Activated CD4-positive, CD25-positive, alpha-beta regulatory T cell treated with anti-CD3 and anti-CD28 coated beads, Interleukin-2, amount 50 U/mL, for 72 hours (primary cell): ENCODE measurements around the gene FBXL15.

ENCODE experiments used
- DNase-seq: peaks from one replicate; pipeline ENCODE4 v3.0.0; 2021

The FBXL15 gene

GRCh38 chr10:102398172-102399020, 22.2 kb upstream of the FBXL15 start:
- no peak for DNase-seq

GRCh38 chr10:102399217-102400021, 21.2 kb upstream of the FBXL15 start:
- DNase-seq = peak; percentile 90

GRCh38 chr10:102400076-102400475, 20.6 kb upstream of the FBXL15 start:
- DNase-seq = no peak

GRCh38 chr10:102400598-102401341, 19.9 kb upstream of the FBXL15 start:
- DNase-seq = no peak

- DNase-seq = no peak
Observed at GRCh38 chr10:102401342-102401654, 19.3 kb upstream of the FBXL15 start.

- no peak for DNase-seq
Observed at GRCh38 chr10:102401735-102402511, 18.7 kb upstream of the FBXL15 start.

- no peak for DNase-seq
Observed at GRCh38 chr10:102402512-102402896, 18.1 kb upstream of the FBXL15 start.

- DNase-seq = no peak
Observed at GRCh38 chr10:102403115-102403514, 17.5 kb upstream of the FBXL15 start.

- no peak for DNase-seq
Observed at GRCh38 chr10:102404361-102405107, 16.1 kb upstream of the FBXL15 start.

GRCh38 chr10:102405108-102405571, 15.5 kb upstream of the FBXL15 start:
- DNase-seq = no peak

- no peak for DNase-seq
Observed at GRCh38 chr10:102405632-102406031, 15.0 kb upstream of the FBXL15 start.

GRCh38 chr10:102406815-102407214, 13.8 kb upstream of the FBXL15 start:
- DNase-seq = no peak

GRCh38 chr10:102407425-102408130, 13.1 kb upstream of the FBXL15 start:
- DNase-seq = no peak

- no peak for DNase-seq
Observed at GRCh38 chr10:102408131-102408727, 12.4 kb upstream of the FBXL15 start.

- DNase-seq = peak; percentile 75
Observed at GRCh38 chr10:102408728-102409603, 11.7 kb upstream of the FBXL15 start.

GRCh38 chr10:102409604-102410428, 10.8 kb upstream of the FBXL15 start:
- no peak for DNase-seq

GRCh38 chr10:102410429-102411073, 10.1 kb upstream of the FBXL15 start:
- peak; percentile 60 for DNase-seq
